Activated T-cell treated with anti-CD3 and anti-CD28 coated beads, Interleukin-2, amount 50 U/mL, for 72 hours (primary cell): ENCODE measurements around the gene GPS1. TPM values are rescaled to one million over a fixed set of nuclear protein-coding genes. Genes with fewer than 3 reads are reported as not detected.

Experiments
- ATAC-seq, 2 donors: fragments of 150-1000 bp; cut with Tn5 transposase; replicated peaks in 1 of 2; 2 replicates each; pipeline ENCODE4 v1.10.0; 2021; ENCODE audit warnings: moderate library complexity in 2 of 2, mild to moderate bottlenecking in 1 of 2
- DNase-seq, 2 donors: peaks; one replicate each; pipeline ENCODE4 v3.0.0; 2021 to 2022; ENCODE audit warnings: mixed read lengths in 1 of 2
- H3K27ac Mint-ChIP-seq: one replicate; pipeline ENCODE4 v1.8.0; 2022; ENCODE audit warnings: mild to moderate bottlenecking, moderate library complexity, mixed read lengths
- H3K27me3 Mint-ChIP-seq: one replicate; pipeline ENCODE4 v1.8.0; 2022; ENCODE audit warnings: low read depth, mixed read lengths
- H3K36me3 Mint-ChIP-seq, 2 donors: one replicate each; pipeline ENCODE4 v1.8.0; 2022; ENCODE audit warnings: mixed read lengths in 2 of 2, mild to moderate bottlenecking in 1 of 2; ENCODE audit not compliant: insufficient read depth in 2 of 2
- H3K4me1 Mint-ChIP-seq: one replicate; pipeline ENCODE4 v1.8.0; 2022; ENCODE audit warnings: low read depth, mixed read lengths
- H3K4me3 Mint-ChIP-seq, 2 donors: one replicate each; pipeline ENCODE4 v1.8.0; 2022; ENCODE audit warnings: mild to moderate bottlenecking in 2 of 2, mixed read lengths in 2 of 2, moderate library complexity in 2 of 2
- H3K9me3 Mint-ChIP-seq, 2 donors: one replicate each; pipeline ENCODE4 v1.8.0; 2022; ENCODE audit warnings: mixed read lengths in 2 of 2
- total RNA-seq, 2 donors: library from RNA; stranded (reverse); gene quantifications; one replicate each; pipeline ENCODE4 v1.2.3, GENCODE V29; 2022

GPS1 gene
- total RNA-seq, 2 donors from 2014 or later = 55.1 to 73.5 TPM

DNA sequence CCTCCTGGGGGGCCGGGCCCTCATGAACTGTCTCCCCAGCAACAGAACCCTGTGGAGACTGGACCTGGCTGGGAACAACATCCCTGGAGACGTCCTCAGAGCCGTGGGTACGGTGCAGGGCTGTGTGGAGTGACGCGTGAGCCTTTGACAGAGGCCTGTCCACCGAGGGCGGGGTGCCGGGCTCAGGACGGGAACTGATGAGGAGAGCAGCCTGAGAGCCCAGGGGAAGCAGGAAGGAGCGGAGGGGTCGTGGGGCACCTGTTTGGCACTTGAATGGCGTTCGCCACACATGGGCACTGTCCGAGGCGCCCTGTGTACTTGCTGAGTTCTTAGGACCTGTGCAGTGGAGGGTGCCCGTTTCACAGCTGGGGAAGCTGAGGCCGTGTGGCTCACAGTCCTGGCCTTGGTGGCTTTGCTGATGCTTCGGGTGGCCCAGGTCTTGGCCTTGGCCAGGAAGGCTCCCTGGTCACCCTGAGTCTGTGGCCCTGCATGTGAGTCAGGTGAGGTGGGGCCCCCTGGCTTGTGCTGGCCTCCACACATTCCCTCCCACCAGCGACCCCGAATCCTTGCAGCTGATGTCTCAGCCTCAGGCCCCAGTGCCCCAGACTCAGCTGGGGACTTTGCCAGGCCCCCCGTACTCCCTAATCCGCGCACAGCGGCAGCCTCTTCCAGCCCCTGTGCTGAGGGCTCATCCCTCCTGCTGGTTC, 26.1 kb upstream of the GPS1 start:
- Mint-ChIP-seq H3K36me3 (peaks cover 0 to 1% of the 10 kb centered on the region in 2 donors), H3K4me1 (peaks cover 26% of the 10 kb centered on the region), H3K4me3 (no peak overlapping the region), H3K27me3 (no peaks in the 10 kb centered on the region), H3K27ac (no peak overlapping the region), H3K9me3 (no peaks in the 10 kb centered on the region)
- DNase-seq (no peak), ATAC-seq (no peak)

DNA sequence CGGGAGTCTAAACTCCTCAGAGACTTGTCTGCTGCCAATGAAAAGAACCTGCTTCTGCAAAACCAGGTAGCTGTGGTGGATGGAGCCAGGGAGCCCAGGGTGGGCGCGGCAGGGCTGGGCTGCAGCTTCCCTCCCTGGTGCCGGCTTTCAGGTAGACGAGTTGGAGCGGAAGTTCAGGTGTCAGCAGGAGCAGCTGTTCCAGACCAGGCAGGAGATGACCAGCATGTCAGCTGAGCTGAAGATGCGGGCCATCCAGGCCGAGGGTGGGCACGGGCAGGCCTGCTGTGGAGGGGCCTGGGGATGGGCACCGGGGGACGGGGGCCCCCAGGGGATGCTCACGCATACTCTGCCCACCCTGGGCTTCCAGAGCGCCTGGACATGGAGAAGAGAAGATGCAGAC, 23.5 kb upstream of the GPS1 start:
- DNase-seq (no peak), ATAC-seq (no peak)
- H3K4me1 Mint-ChIP-seq = peaks cover 17% of the 10 kb centered on the region
- peaks cover 0 to 1% of the 10 kb centered on the region in 2 donors for H3K36me3 Mint-ChIP-seq
- H3K4me3 Mint-ChIP-seq = no peak overlapping the region
- H3K27ac Mint-ChIP-seq = no peak overlapping the region
- H3K9me3 Mint-ChIP-seq = no peaks in the 10 kb centered on the region
- H3K27me3 Mint-ChIP-seq = no peaks in the 10 kb centered on the region

DNA sequence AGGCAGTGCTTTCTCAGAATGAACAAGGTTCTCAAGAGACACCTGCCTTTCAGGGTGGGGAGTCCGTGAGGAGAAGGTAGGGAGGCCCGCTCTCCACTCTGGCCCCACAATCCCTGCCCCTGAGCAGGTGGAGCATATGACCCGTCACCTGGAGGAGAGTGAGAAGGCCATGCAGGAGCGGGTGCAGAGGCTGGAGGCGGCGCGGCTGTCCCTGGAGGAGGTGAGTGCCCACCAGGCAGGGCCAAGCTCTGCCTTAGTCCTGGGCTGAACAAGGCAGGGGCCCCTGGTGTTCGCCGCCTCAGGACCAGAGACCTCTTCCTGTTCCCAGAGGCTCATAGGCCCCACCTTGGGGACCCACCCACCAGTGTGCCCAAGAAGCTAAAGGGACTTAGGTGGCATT, 22.7 kb upstream of the GPS1 start:
- no peaks in the 10 kb centered on the region for H3K9me3 Mint-ChIP-seq
- H3K4me3 Mint-ChIP-seq = peak overlapping the region in 1 of 2 donors; percentile 7
- no peaks in the 10 kb centered on the region for H3K27me3 Mint-ChIP-seq
- DNase-seq (no peak), ATAC-seq (no peak)
- H3K27ac Mint-ChIP-seq = no peak overlapping the region
- peaks cover 14% of the 10 kb centered on the region for H3K4me1 Mint-ChIP-seq
- H3K36me3 Mint-ChIP-seq = peaks cover 0 to 1% of the 10 kb centered on the region in 2 donors

DNA sequence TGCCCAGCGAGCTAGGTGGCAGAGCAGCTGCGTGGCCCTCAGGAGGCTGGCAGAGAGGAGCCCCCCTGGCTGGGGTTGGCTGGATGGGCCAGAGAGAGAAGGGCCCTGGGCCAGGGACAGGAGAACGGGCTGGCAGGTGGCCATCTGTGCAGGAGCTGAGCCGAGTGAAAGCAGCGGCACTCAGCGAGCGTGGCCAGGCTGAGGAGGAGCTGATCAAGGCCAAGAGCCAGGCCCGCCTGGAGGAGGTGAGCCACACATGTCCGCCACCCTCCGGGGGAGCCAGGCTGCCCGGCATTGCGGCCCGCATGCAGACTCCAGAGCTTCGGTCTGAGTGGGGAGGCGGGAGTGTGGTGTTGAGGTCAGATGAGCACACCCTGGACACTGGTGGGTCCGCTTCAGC, 22.3 kb upstream of the GPS1 start:
- Mint-ChIP-seq H3K9me3 (no peaks in the 10 kb centered on the region), H3K27me3 (no peaks in the 10 kb centered on the region), H3K4me1 (peaks cover 10% of the 10 kb centered on the region), H3K27ac (no peak overlapping the region), H3K36me3 (peaks cover 0 to 1% of the 10 kb centered on the region in 2 donors), H3K4me3 (peak overlapping the region; percentile 7 to 63)
- ATAC-seq (no peak), DNase-seq (no peak)

DNA sequence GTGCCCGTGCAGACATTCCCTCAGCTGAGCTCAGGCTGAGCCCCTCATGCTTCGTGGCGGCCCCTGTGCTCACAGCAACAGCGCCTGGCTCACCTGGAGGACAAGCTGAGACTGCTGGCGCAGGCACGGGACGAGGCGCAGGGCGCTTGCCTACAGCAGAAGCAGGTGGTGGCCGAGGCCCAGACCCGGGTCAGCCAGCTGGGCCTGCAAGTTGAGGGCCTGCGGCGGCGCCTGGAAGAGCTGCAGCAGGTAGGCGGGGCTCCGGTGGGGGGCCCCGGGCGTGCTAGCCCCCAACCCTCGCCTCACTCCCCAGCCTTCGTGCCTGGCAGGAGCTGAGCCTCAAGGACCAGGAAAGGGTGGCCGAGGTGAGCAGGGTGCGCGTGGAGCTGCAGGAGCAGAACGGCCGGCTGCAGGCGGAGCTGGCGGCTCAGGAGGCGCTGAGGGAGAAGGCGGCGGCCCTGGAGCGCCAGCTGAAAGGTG, 21.7 kb upstream of the GPS1 start:
- DNase-seq (no peak), ATAC-seq (peak; percentile 0 to 1)
- peaks cover 0 to 1% of the 10 kb centered on the region in 2 donors for H3K36me3 Mint-ChIP-seq

DNA sequence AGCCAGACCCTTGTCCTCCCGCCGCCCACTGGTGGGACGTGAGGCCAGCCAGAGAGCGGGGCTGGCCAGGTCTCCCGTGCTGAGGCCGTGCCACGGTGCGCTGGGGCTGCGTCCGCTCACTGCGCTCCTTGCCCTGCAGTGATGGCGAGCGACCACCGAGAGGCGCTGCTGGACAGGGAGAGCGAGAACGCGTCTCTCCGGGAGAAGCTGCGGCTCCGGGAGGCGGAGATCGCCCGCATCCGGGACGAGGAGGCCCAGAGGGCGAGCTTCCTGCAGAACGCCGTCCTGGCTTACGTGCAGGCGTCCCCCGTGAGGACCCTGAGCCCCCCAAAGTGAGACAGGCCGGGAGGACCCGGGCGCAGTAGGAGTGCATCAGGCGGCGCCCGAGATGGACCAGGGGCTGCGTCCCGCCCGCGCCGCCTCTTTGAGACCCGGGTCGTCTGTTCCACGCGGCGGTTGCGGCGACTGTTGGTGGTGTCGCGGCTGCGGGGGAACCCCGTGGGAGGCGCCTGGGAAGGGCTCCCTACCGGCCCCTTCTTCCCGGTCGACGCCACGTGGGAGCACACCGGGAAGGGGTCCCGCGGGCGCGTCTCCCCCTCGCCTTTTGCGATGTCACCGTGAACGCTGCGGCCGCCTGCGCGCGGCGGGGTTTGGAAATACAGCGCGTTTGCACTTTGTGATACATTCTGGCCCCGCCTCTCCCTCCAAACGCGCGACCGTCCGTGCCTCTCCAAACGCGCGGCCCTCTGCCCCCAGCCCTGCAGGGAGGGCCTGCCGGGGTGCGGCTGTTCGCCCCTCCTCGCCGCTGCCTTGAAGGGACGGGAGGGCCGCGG, 21.0 kb upstream of the GPS1 start:
- DNase-seq = peak; percentile 90
- Mint-ChIP-seq H3K36me3 (peaks cover 0 to 1% of the 10 kb centered on the region in 2 donors), H3K9me3 (no peaks in the 10 kb centered on the region), H3K4me3 (peak overlapping the region; percentile 95 to 97), H3K4me1 (peaks cover 9% of the 10 kb centered on the region), H3K27ac (peak overlapping the region; percentile 85), H3K27me3 (no peaks in the 10 kb centered on the region)
- peak; percentile 73 to 74 for ATAC-seq

More for the DNA sequence above, 21.7 kb upstream of the GPS1 start:
- H3K4me3 Mint-ChIP-seq = peak overlapping the region in 1 of 2 donors; percentile 97
- peaks cover 9% of the 10 kb centered on the region for H3K4me1 Mint-ChIP-seq
- no peaks in the 10 kb centered on the region for H3K27me3 Mint-ChIP-seq
- H3K27ac Mint-ChIP-seq = no peak overlapping the region
- no peaks in the 10 kb centered on the region for H3K9me3 Mint-ChIP-seq

DNA sequence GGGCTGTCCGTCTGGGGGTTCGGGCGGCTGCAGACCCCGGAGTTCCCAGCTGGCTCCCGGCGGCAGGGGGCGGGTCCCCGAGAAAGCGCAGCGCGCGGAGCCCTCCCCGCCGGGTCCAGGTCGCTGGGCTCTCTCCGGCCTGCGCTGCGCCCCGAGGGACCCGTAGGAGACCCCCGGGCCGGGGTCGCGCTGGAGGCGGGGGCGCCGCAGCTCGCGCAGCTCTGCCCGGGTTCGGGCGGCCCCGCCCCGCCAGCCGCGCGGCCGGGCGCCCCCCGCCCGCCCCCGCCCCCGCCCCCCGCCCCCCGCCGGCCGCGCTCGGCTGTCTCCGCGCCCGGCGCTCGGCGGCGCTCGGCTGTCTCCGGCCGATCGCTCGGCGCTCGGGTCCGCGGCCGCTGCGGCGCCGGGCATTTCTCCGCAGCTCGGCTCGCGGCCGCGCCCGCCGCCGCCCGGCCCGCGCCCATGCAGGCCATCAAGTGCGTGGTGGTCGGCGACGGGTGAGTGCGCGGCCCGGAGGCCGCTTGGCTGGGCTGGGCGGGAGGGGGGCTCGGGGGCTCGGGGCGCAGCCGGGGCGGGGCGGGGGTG, 20.3 kb upstream of the GPS1 start, which contains the start of gene RAC3:
TSS of gene RAC3 (plus strand) at position 376 of the 582 bp plus-strand sequence. CDS start at position 460, 84 bp downstream.
- Mint-ChIP-seq H3K27ac (peak within 1 kb of the TSS; percentile 85), H3K9me3 (no peaks in the 10 kb centered on the region), H3K36me3 (peaks cover 0 to 1% of the 10 kb centered on the region in 2 donors), H3K4me1 (peaks cover 9% of the 10 kb centered on the region), H3K4me3 (peak within 1 kb of the TSS; percentile 95 to 97), H3K27me3 (no peaks in the 10 kb centered on the region)
- ATAC-seq = peak; percentile 40 to 52
- peak; percentile 30 to 33 for DNase-seq

DNA sequence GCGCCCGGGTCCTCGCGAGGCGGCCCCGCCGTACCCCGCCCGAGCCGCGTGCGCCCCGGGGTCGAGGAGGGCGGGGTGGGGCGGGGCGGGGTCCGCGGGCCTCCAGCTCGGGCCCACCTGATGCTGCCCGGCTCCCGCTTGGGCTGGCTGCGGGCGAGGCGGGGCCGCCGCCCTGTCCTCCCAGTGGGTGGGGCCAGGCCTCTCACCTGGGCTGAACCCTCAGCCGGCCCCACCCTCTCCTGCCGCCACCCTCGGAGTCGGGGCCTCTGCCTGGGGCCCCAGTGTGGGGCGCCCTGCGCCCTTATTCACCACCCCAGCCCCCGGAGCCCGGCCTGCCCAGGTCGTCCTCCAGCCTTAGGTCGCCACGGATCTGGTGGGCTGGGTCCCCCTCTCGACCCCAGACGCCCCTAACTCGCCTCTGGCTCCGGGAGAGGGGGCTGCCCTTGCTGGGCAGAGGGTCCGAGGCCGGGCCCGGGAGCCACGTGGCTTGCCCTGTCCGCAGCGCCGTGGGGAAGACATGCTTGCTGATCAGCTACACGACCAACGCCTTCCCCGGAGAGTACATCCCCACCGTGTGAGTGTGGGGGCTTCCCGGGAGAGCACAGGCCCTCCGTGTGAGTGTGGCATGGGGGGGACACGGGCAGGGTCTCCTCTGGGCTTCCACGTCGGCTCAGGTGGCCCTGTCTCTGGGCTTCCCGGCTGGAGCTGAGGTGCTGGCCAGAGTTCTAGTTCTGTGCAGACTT, 19.6 kb upstream of the GPS1 start:
- DNase-seq (peak; percentile 70 to 71), ATAC-seq (peak; percentile 62 to 63)
- Mint-ChIP-seq H3K4me3 (peak overlapping the region; percentile 57 to 75), H3K4me1 (peaks cover 9% of the 10 kb centered on the region), H3K9me3 (no peaks in the 10 kb centered on the region), H3K27me3 (no peaks in the 10 kb centered on the region), H3K36me3 (no peaks in the 10 kb centered on the region), H3K27ac (no peak overlapping the region)

DNA sequence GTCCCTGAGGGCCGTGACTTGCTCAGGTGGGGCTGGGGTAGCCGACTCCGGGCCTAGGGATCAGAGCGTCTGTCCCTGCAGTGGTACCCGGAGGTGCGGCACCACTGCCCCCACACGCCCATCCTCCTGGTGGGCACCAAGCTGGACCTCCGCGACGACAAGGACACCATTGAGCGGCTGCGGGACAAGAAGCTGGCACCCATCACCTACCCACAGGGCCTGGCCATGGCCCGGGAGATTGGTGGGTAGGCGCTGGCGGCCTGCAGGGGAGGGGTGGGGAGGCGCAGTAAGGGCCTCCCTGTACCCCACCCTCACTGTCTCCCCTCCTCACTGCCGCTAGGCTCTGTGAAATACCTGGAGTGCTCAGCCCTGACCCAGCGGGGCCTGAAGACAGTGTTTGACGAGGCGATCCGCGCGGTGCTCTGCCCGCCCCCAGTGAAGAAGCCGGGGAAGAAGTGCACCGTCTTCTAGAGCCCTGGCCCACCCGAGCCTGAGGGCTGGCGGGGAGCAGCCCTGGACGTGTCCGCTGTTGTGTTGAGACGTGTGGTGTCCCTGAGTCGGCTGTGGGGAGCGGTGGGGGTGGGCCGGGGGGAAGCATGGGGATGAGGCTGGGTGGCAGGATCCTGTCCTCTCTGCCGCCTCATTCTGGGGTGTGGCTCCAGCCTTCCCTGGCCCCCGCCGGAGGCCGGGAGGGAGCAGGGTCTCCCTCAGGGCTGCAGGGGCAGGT, 18.2 kb upstream of the GPS1 start:
- DNase-seq = no peak
- Mint-ChIP-seq H3K4me1 (peaks cover 17% of the 10 kb centered on the region), H3K27me3 (no peaks in the 10 kb centered on the region), H3K27ac (no peak overlapping the region), H3K36me3 (no peaks in the 10 kb centered on the region), H3K4me3 (peak overlapping the region in 1 of 2 donors; percentile 75), H3K9me3 (no peaks in the 10 kb centered on the region)
- ATAC-seq = no peak

DNA sequence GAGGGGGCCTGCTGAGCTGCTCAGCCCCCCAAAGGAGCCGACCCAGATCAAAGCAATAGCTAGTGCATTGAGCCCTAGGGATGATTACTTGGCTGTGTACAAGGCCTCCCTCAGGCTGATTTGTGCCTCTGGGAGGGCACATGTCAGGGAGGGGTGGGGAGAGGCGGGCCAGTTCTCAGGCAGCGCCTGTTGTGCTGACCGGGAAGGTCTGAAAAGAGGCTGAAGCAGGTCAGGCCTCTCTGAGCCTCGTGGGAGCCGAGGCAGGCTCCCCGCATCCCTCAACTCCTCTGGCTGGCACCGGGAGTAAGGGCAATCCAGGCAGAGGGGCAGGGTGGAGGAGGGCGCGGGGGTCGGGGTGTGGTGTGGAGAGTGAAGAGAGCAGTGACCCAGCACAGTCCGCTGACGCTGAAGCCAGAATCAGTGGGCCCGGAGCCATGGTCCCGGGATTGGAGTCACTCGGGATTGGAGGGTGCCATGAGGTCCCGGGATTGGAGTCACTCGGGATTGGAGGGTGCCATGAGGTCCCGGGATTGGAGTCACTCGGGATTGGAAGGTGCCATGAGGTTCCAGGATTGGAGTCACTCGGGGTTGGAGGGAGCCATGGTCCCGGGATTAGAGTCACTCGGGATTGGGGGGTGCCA, 17.2 kb upstream of the GPS1 start:
- Mint-ChIP-seq H3K27me3 (no peaks in the 10 kb centered on the region), H3K27ac (no peak overlapping the region), H3K4me3 (no peak overlapping the region), H3K36me3 (no peaks in the 10 kb centered on the region), H3K9me3 (no peaks in the 10 kb centered on the region), H3K4me1 (peaks cover 16% of the 10 kb centered on the region)
- ATAC-seq (no peak), DNase-seq (no peak)

DNA sequence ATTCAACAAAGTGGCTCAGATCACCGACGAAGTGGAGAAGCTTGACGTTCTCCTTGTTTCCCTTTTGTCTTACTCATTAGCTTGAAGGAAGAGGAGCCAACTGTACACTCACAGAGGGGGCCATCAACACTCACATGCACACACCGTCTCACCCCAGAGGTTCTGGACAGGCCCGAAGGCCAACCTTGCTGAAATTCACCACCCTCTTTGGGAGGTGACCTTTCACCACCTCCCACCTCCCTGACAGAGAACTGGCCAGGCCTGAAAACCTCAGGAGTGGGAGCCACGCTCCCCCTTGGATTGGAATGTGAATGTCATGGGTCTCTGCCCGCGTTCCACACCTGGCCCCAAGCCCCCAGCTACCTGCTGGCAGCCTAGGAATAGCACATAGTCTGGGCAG, 16.2 kb upstream of the GPS1 start:
- Mint-ChIP-seq H3K27me3 (no peaks in the 10 kb centered on the region), H3K4me1 (peaks cover 12% of the 10 kb centered on the region), H3K4me3 (peak overlapping the region; percentile 41 to 86)

More for the DNA sequence above, 16.2 kb upstream of the GPS1 start:
- Mint-ChIP-seq H3K36me3 (no peaks in the 10 kb centered on the region), H3K27ac (no peak overlapping the region), H3K9me3 (no peaks in the 10 kb centered on the region)
- DNase-seq = no peak
- ATAC-seq = no peak
